OCI-M2 (cell line): Measurements from ENCODE around the gene RTN4IP1.

Source experiments
- DNase-seq: peaks from one replicate; lab custom pipeline; 2025; ENCODE audit not compliant: unreplicated experiment; lab: John Stamatoyannopoulos, UW

The RTN4IP1 gene

DNA sequence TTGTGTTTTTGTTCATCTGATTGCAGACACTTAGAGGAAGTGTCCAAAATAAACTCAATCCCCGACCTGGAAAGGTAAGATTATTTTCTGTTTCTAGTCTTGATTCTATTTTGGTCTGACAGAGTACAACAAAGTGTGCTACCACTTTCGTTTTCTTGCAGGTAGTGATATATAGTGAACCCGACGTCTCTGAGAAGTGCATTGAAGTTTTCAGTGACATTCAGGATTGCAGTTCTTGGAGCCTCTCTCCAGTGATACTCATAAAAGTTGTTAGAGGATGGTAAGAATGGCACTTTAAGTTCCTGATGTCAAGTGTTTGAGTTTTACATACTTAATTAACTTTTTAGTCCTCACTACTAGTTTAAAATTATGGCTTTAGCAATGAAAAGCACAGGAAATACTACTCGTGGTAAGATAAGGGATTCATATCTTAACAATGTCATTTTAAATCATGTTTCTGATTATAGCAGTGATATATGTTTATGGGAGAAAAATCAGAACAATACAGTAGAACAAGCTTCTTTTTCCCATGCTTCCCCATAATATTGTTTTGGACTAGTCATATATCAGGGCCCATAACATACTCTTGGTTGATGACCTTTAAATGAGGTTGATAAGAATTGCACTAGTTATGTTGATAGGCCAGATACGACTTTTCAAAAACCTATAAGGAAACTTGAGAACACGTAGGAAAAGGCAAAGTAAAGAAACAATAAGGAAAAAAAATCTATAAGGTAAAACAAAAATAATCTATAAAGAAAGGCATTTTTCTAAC, 104.0 kb downstream of the RTN4IP1 start:
- DNase-seq, result no peak

GRCh38 chr6:106522562-106523250, 106.6 kb downstream of the RTN4IP1 start:
- no peak for DNase-seq
